HepG2 (cell line): Measurements from ENCODE around the gene TRIM2. TPM values are rescaled to one million over a fixed set of nuclear protein-coding genes. Genes with fewer than 3 reads are reported as not detected.

ENCODE experiments used
- ATAC-seq: fragments of 200-7000 bp; cut with Tn5 transposase; 3 replicates; pipeline ENCODE4 v1.9.1; 2020; ENCODE audit warnings: mild to moderate bottlenecking, moderate library complexity
- BruUV-seq: library from RNA; stranded (reverse); fragments of 400-500 nt; replicated peaks from 2 replicates; lab custom pipeline; 2021; lab: Mats Ljungman, UMichigan
- CTCF ChIA-PET: fragments of 300-600 bp; formaldehyde crosslinking; extraction: SDS; loops from one replicate; lab custom pipeline; 2021; ENCODE audit warnings: low total read pairs, inconsistent platforms, low intra/inter-chr PET ratio; lab: Yijun Ruan, JAX
- POLR2A ChIA-PET: fragments of 350-600 bp; sonication (Branson Sonifier 250); formaldehyde crosslinking; loops from one replicate; lab custom pipeline; 2020; ENCODE audit warnings: antibody characterized with exemption, inconsistent platforms; lab: Yijun Ruan, JAX
- DNase-seq: peaks from one replicate; pipeline ENCODE4 v3.0.0-alpha.2; 2015; ENCODE audit warnings: low spot score
- FAIRE-seq: peaks from 3 replicates; lab custom pipeline; 2011; peaks lifted over from hg19 to GRCh38; lab: Jason Lieb, UNC
- H2AFZ ChIP-seq: one replicate; pipeline ENCODE4 v1.6.1; 2011; ENCODE audit warnings: low read length, inconsistent platforms
- H3K27ac ChIP-seq: fragments of 300-600 bp; 3 replicates; pipeline ENCODE4 v1.8.0; 2011; ENCODE audit warnings: mixed run types, mild to moderate bottlenecking, mixed read lengths, low read length, inconsistent platforms; ENCODE audit not compliant: insufficient read depth; ENCODE audit errors: extremely low read length
- H3K27me3 ChIP-seq, 2 experiments: fragments of 200-600 bp in 1 of 2; 2 replicates in 1 of 2; 3 replicates in 1 of 2; pipeline versions ENCODE4 v1.6.0 to v1.8.0; 2011; ENCODE audit warnings: low read length in 2 of 2, mild to moderate bottlenecking in 2 of 2, moderate library complexity in 2 of 2, inconsistent platforms in 1 of 2; ENCODE audit not compliant: insufficient read depth in 2 of 2, control insufficient read depth in 1 of 2
- H3K36me3 ChIP-seq, 2 experiments: fragments of 200-600 bp in 1 of 2; replicated peaks in 1 of 2; 2 replicates in 1 of 2; 3 replicates in 1 of 2; pipeline versions ENCODE4 v1.5.1 to v1.8.0; 2011; ENCODE audit warnings: low read length in 2 of 2, inconsistent platforms in 1 of 2; ENCODE audit not compliant: insufficient read depth in 2 of 2, control insufficient read depth in 1 of 2
- H3K4me1 ChIP-seq: 2 replicates; pipeline ENCODE4 v1.5.1; 2012; ENCODE audit warnings: low read length, inconsistent platforms; ENCODE audit not compliant: insufficient read depth
- H3K4me2 ChIP-seq: 2 replicates; pipeline ENCODE4 v1.6.0; 2011; ENCODE audit warnings: low read depth, low read length, inconsistent platforms
- H3K4me3 ChIP-seq, 3 experiments: fragments of 200-600 bp in 1 of 3; sonication (generic), shearing (Covaris generic) in 1 of 3; replicated peaks in 1 of 3; 2 replicates each; pipeline ENCODE4 v1.5.1; 2011 to 2016; ENCODE audit warnings: low read length in 3 of 3, inconsistent platforms in 2 of 3, low read depth in 2 of 3, mild to moderate bottlenecking in 2 of 3, control low read depth in 1 of 3, mixed read lengths in 1 of 3; ENCODE audit not compliant: insufficient read depth in 1 of 3
- H3K79me2 ChIP-seq: one replicate; pipeline ENCODE4 v1.6.1; 2011; ENCODE audit warnings: low read length, inconsistent platforms; ENCODE audit not compliant: insufficient read depth
- H3K9ac ChIP-seq: 2 replicates; pipeline ENCODE4 v1.6.0; 2011; ENCODE audit warnings: mild to moderate bottlenecking, low read depth, low read length, inconsistent platforms; ENCODE audit not compliant: insufficient read depth
- H3K9me3 ChIP-seq: 2 replicates; pipeline ENCODE4 v1.5.1; 2012; ENCODE audit warnings: mild to moderate bottlenecking, low read length
- H4K20me1 ChIP-seq: 2 replicates; pipeline ENCODE4 v1.6.0; 2011; ENCODE audit warnings: inconsistent platforms, mild to moderate bottlenecking, low read length, moderate library complexity; ENCODE audit not compliant: insufficient read depth
- ARID5B ChIP-seq: IDR thresholded peaks from 2 replicates; pipeline ENCODE4 v1.4.0; 2020; ENCODE audit warnings: mild to moderate bottlenecking, missing genetic modification reagents
- BHLHE40 ChIP-seq: IDR thresholded peaks from 2 replicates; pipeline ENCODE4 v1.6.1; 2011; ENCODE audit warnings: low read length, improper control_type of control experiment
- EZH2 ChIP-seq: conservative IDR thresholded peaks from 2 replicates; pipeline ENCODE4 v1.6.1; 2012; ENCODE audit warnings: mild to moderate bottlenecking, low read depth, low read length, moderate library complexity
- FOXA3 ChIP-seq: IDR thresholded peaks from 2 replicates; pipeline ENCODE4 v1.6.1; 2016; ENCODE audit warnings: missing genetic modification reagents, missing compliant biosample characterization
- FOXK1 ChIP-seq: sonication (generic); formaldehyde crosslinking; IDR thresholded peaks from 2 replicates; pipeline ENCODE4 v1.4.0; 2020; ENCODE audit warnings: low read depth, missing genetic modification reagents, borderline replicate concordance
- IRX3 ChIP-seq: sonication (generic); formaldehyde crosslinking; IDR thresholded peaks from 2 replicates; pipeline ENCODE4 v1.8.1; 2023; ENCODE audit warnings: mild to moderate bottlenecking, low read depth, missing genetic modification reagents, borderline replicate concordance
- NBN ChIP-seq: fragments of 450-650 bp; conservative IDR thresholded peaks from 2 replicates; pipeline ENCODE4 v1.6.1; 2017
- NCOA1 ChIP-seq: sonication (generic); formaldehyde crosslinking; IDR thresholded peaks from 2 replicates; pipeline ENCODE4 v1.9.0; 2021; ENCODE audit warnings: missing genetic modification reagents
- NFIB ChIP-seq: sonication (generic); formaldehyde crosslinking; IDR thresholded peaks from 2 replicates; pipeline ENCODE4 v1.9.0; 2021; ENCODE audit warnings: missing genetic modification reagents, mild to moderate bottlenecking, borderline replicate concordance
- REL ChIP-seq: sonication (generic); formaldehyde crosslinking; conservative IDR thresholded peaks from 2 replicates; pipeline ENCODE4 v1.8.0; 2022; ENCODE audit warnings: mild to moderate bottlenecking, missing genetic modification reagents, moderate library complexity
- ZNF143 ChIP-seq: sonication (generic); formaldehyde crosslinking; IDR thresholded peaks from 2 replicates; pipeline ENCODE4 v1.4.0; 2020; ENCODE audit warnings: missing genetic modification reagents
- ZNF235 ChIP-seq: sonication (generic); formaldehyde crosslinking; IDR thresholded peaks from 2 replicates; pipeline ENCODE4 v1.8.1; 2023; ENCODE audit warnings: mild to moderate bottlenecking, missing genetic modification reagents, borderline replicate concordance
- ZNF263 ChIP-seq: sonication (generic); formaldehyde crosslinking; IDR thresholded peaks from 2 replicates; pipeline ENCODE4 v1.4.0; 2020; ENCODE audit warnings: missing genetic modification reagents
- ZNF326 ChIP-seq: sonication (generic); formaldehyde crosslinking; IDR thresholded peaks from 2 replicates; pipeline ENCODE4 v1.4.0; 2020; ENCODE audit warnings: missing genetic modification reagents, borderline replicate concordance
- ZNF446 ChIP-seq: sonication (generic); formaldehyde crosslinking; IDR thresholded peaks from 2 replicates; pipeline ENCODE4 v1.5.0; 2020; ENCODE audit warnings: mild to moderate bottlenecking, missing genetic modification reagents
- ZZZ3 ChIP-seq: sonication (generic); formaldehyde crosslinking; IDR thresholded peaks from 2 replicates; pipeline ENCODE4 v1.4.0; 2020; ENCODE audit warnings: missing genetic modification reagents, mild to moderate bottlenecking, borderline replicate concordance
- WGBS: methylation state at CpG from one replicate; pipeline ENCODE4 v1.1.6; 2017; ENCODE audit warnings: low lambda C conversion rate; 5-methylcytosine and 5-hydroxymethylcytosine counted together
- in situ Hi-C: cut with HindIII; loops from 2 replicates; pipeline ENCODE4 v1.10.0; 2017; ENCODE audit warnings: low pct_unique_long_range_greater_than_20kb; ENCODE audit not compliant: extremely low pct_ligation_motif_present
- intact Hi-C: fragments of 100-400 bp; cut with micrococcal nuclease; formaldehyde crosslinking; loops from one replicate; pipeline ENCODE4 v1.10.0; 2022; ENCODE audit not compliant: unreplicated experiment
- polyA plus RNA-seq, 8 experiments: library from polyadenylated mRNA; depleted of rRNA in 3 of 8; stranded (reverse) in 7 of 8; unstranded in 1 of 8; fragments of >200 nt; fragmentation: Illumina TruSeq in 4 of 8; extraction: Trizol in 4 of 8; gene quantifications; 2 replicates each; pipeline versions ENCODE4 v1.2.1 to v1.2.3, GENCODE V29; 2011 to 2016; ENCODE audit warnings: low read depth in 4 of 8, missing spikeins in 1 of 8, mixed read lengths in 1 of 8; ENCODE audit not compliant: insufficient read depth in 1 of 8
- total RNA-seq, 5 experiments: library from RNA; depleted of rRNA; stranded (reverse); fragments of >200 nt; fragmentation: Illumina TruSeq; extraction: Trizol; gene quantifications; 2 replicates each; pipeline ENCODE4 v1.2.3, GENCODE V29; 2016; ENCODE audit warnings: low read depth in 1 of 5
- TF ChIP-seq, protein P1 (sequence below): sonication (generic); formaldehyde crosslinking; IDR thresholded peaks from 2 replicates; pipeline ENCODE4 v1.8.0; 2022; ENCODE audit warnings: missing genetic modification reagents, mild to moderate bottlenecking, moderate library complexity, borderline replicate concordance

Gene TRIM2
- total and polyA plus RNA-seq, 2 of the 13 experiments (the other 11 are each of a cell fraction or from before 2014, with no cell fraction given) = 2.1 to 4.2 TPM

- POLR2A ChIA-PET = no interaction called here
- in situ Hi-C loops = no loop called here
- H3K4me1 ChIP-seq = peaks cover 8% of the 10 kb centered on the region; the same call in 1 of the 2 replicates
- 65% methylated on average over 2 of the region's 2 CpGs for WGBS
- peaks cover 2 to 23% of the 10 kb centered on the region in 2 experiments for H3K27me3 ChIP-seq
- H3K36me3 ChIP-seq = no peaks in the 10 kb centered on the region
- no peak overlapping the region for H3K4me2 ChIP-seq
- FAIRE-seq = no peak
- TF ChIP-seq REL (CRISPR knock-in tag) (no peak), NCOA1 (CRISPR knock-in tag) (no peak), NBN (no peak), ZNF263 (CRISPR knock-in tag) (no peak), ARID5B (CRISPR knock-in tag) (no peak), BHLHE40 (no peak), IRX3 (CRISPR knock-in tag) (no peak), FOXA3 (CRISPR knock-in tag) (no peak), ZNF235 (no peak), ZNF143 (CRISPR knock-in tag) (no peak), ZNF326 (CRISPR knock-in tag) (no peak), ZNF446 (CRISPR knock-in tag) (no peak), FOXK1 (CRISPR knock-in tag) (no peak), ZZZ3 (CRISPR knock-in tag) (no peak), EZH2 (no peak), NFIB (CRISPR knock-in tag) (no peak)
- TF ChIP-seq, protein P1, sequence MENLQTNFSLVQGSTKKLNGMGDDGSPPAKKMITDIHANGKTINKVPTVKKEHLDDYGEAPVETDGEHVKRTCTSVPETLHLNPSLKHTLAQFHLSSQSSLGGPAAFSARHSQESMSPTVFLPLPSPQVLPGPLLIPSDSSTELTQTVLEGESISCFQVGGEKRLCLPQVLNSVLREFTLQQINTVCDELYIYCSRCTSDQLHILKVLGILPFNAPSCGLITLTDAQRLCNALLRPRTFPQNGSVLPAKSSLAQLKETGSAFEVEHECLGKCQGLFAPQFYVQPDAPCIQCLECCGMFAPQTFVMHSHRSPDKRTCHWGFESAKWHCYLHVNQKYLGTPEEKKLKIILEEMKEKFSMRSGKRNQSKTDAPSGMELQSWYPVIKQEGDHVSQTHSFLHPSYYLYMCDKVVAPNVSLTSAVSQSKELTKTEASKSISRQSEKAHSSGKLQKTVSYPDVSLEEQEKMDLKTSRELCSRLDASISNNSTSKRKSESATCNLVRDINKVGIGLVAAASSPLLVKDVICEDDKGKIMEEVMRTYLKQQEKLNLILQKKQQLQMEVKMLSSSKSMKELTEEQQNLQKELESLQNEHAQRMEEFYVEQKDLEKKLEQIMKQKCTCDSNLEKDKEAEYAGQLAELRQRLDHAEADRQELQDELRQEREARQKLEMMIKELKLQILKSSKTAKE (CRISPR knock-in tag) = no peak
- TF ChIP-seq, all 625 proteins: peak for 0
- no peak overlapping the region for H2AFZ ChIP-seq
- no peak overlapping the region for H3K27ac ChIP-seq
- DNase-seq (no peak), ATAC-seq (no peak)
- H3K9me3 ChIP-seq = no peaks in the 10 kb centered on the region
- no peak overlapping the region for H3K9ac ChIP-seq
- H3K79me2 ChIP-seq = no peaks in the 10 kb centered on the region
- H3K4me3 ChIP-seq = no peak overlapping the region
- no peaks in the 10 kb centered on the region for H4K20me1 ChIP-seq
- CTCF ChIA-PET = no interaction called here
- intact Hi-C loops = no loop called here
- BruUV-seq = no TSS peak
Observed at GRCh38 chr4:153185331-153185852, 18.9 kb upstream of the TRIM2 start.
